Hindlimb muscle (tissue), 1 donor: ENCODE measurements around the gene SVIL. TPM values are rescaled to one million over a fixed set of nuclear protein-coding genes. Genes with fewer than 3 reads are reported as not detected.

Experiments used
- DNase-seq: peaks from one replicate; pipeline ENCODE4 v3.0.0-alpha.2; 2013
- polyA plus RNA-seq: library from polyadenylated mRNA; unstranded; fragments of 120-200 nt; gene quantifications from one replicate; pipeline ENCODE4 v1.2.1, GENCODE V29; 2013; ENCODE audit not compliant: insufficient read length

Gene SVIL, protein sequence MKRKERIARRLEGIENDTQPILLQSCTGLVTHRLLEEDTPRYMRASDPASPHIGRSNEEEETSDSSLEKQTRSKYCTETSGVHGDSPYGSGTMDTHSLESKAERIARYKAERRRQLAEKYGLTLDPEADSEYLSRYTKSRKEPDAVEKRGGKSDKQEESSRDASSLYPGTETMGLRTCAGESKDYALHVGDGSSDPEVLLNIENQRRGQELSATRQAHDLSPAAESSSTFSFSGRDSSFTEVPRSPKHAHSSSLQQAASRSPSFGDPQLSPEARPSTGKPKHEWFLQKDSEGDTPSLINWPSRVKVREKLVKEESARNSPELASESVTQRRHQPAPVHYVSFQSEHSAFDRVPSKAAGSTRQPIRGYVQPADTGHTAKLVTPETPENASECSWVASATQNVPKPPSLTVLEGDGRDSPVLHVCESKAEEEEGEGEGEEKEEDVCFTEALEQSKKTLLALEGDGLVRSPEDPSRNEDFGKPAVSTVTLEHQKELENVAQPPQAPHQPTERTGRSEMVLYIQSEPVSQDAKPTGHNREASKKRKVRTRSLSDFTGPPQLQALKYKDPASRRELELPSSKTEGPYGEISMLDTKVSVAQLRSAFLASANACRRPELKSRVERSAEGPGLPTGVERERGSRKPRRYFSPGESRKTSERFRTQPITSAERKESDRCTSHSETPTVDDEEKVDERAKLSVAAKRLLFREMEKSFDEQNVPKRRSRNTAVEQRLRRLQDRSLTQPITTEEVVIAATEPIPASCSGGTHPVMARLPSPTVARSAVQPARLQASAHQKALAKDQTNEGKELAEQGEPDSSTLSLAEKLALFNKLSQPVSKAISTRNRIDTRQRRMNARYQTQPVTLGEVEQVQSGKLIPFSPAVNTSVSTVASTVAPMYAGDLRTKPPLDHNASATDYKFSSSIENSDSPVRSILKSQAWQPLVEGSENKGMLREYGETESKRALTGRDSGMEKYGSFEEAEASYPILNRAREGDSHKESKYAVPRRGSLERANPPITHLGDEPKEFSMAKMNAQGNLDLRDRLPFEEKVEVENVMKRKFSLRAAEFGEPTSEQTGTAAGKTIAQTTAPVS (N-terminal part only)
- 265 TPM for polyA plus RNA-seq

DNA sequence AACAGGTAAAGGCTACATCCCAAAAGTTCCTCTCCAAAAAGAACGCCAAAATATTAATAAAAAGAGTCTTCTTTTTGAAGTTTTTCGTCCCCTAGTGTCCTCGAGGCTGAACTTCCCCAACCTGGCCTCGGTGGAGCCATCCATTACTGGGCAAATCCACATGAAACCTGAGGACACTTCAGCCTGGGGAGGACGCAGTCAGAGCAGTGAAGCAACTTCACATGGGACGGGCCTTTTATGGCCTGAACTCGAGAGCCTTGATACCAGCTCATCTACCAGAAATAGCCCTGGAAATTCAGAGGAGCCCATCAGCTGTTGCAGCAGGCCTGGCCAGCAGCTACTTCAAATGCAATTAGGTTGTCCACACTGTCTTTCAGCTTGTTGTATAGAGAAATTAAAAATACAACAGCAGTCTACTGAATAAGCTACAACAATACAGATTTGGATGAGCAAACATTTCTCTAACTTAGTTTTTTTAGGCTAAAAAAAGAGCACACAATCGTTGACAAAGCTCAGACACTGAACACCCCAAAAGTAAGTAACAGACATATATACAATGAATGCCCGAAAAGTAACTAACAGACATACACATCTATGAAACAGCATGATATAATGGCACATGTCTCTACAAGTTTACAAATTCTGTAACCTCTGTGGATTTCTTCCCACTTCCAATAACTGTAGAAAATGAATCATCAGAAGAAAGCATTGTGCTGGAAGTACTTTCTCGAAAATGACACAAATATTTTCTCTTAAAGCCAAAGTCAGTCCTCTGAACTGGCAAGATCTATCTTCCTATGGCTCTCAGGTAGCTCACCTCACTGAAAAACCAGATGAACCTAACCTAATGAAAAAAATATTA is at the start of gene SVIL:
Gene SVIL, minus strand, starts transcription at position 208 of the 862 bp plus-strand sequence. CDS start 79,913 bp downstream, outside the sequence.
- no peak for DNase-seq

GRCh38 chr10:29681676-29682448 is 47.1 kb upstream of the SVIL start:
- DNase-seq, result no peak

DNA sequence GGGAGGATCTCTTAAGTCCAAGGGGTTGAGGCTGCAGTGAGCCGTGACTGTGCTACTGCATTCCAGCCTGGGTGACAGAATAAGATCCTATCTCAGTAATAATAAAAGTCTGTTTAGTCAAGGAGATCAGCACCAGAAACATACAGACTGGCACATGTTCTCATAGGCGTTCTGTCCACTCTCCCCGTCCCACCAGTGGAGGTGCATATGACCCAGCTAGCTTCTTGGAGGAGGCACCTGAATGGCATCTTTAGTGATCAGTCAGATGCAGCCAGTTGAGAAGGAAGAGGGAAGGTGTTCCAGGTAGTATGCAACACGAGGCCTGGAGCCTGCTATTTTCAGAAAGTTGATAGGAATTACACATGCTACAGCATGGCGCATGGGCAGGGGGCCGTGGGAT is 45.3 kb upstream of the SVIL start:
- DNase-seq, result no peak

DNA sequence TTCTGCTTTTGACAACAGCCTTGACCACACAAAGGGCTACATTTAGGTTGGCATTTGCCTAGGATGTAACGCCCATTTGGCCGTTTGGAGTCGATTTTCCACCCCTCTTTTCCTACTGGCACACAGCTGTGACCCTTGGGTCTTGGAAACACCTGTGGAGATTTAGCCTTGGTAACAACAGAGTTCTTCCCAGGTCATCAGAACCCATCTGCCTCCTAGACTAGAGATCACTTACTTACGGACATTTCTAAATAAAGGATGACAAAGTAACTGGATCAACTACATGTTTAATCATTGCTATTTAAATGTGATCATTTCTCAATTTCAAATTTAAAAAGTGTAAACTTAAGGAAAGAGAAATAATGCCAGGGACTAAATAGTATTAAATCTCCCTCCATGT is 42.0 kb upstream of the SVIL start:
- DNase-seq, result no peak

DNA sequence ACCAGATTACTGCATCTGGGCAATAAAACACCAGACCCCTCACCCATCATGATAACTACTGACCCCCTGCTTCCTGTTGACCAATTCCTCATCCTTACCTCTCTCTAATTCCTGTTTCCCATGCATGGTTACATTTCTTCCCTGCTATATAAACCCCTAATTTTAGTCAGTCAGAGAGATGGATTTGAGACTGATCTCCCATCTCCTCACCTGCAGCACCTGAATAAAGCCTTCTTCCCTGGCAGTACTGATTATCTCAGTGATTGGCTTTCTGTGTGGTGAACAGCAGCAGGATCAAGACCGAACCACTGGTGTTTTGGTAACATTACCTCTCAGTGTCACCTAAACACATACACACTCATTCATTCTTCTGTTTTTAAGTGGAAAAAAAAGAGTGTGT is 41.2 kb upstream of the SVIL start:
- no peak for DNase-seq

DNA sequence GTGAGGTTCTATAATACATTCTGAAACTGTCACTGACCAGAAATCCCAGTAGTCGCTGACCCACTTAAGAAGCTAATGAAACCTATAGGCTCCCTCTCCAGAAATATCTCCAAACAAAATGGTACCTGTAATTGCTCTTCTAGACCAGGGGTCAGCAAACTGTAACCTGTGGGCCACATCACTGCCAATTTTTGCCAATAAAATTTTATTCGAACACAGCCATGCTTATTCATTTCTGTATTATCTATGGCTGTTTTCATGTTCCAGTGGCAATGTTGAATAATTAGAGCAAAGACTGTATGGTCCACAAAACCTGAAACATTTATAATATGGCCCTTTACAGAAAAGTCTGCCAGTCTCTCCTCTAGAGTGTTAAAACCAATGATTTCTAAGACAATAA is 37.2 kb upstream of the SVIL start:
- DNase-seq, result no peak

- no peak for DNase-seq
Observed at GRCh38 chr10:29671228-29671780, 36.5 kb upstream of the SVIL start.

DNA sequence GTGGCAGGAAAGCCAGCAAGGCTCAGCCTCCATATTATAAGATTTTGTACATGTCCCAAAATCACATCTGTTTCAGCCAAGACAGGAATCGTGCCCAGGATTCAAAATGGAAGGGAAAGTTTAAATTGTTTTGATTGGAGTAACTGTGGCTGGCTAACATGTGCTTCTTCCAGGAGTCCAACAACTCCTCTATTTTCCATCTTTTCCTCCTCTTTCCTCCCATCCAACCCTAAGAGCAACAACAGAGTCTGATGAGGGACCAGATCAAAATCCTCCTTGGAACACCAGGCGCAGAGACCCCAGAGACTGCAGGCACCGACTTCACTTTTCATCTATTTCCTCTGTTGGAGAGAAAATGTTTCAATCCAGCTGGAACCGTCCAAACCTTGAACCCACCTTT is 36.0 kb upstream of the SVIL start:
- DNase-seq, result no peak

GRCh38 chr10:29669149-29669548 is 34.4 kb upstream of the SVIL start:
- no peak for DNase-seq

DNA sequence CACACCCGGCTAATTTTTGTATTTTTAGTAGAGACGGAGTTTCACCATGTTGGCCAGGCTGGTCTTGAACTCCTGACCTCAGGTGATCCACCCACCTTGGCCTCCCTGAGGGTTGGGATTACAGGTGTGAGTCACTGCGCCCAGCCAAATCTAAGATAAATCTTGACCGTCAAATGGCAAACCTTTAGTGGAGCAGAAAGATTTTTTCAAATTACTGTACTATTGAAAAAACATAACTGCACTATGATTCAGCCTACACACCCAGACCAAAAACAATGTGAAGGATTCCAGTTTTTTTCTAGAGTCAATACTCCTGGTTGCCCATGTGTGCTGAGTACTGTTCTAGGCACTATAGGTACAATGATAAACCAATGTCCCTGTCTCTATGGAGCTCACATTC is 33.9 kb upstream of the SVIL start:
- no peak for DNase-seq

DNA sequence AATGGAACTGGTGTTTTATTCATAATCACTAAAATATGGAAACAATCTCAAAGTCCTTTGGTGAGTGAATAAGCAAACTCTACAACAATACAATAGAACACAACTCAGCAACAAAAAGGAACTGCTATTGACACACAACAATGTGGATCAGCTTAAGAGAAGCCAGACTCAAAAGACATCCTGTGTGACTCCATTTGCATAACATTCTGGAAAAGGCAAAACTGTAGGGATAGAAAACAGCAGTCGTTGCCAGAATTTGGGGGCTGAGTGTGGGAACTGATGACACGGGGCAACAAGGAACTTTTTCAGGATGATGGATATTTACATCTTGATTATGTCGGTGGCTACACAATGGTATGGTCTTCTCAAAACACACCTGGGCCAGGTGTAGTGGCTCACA is 32.4 kb upstream of the SVIL start:
- DNase-seq, result no peak

DNA sequence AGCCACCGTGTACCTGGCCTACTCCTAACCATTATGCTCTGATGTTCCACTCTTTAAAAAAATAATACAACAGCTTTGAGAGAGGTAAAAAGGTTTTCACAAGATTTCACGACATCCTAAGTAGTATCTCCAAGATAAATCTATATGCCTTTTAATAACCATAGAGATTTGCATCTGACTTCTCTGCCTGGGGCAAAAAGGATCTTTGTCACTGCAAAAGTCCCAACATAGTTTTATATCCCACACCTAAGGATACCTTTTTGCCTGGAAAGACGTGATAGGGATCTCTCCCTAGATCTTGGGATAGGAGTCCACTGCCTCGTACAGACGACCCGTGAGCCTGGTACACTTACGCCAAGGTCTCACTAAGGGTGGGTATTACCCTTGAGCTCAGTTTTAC is 31.4 kb upstream of the SVIL start:
- DNase-seq, result no peak

DNA sequence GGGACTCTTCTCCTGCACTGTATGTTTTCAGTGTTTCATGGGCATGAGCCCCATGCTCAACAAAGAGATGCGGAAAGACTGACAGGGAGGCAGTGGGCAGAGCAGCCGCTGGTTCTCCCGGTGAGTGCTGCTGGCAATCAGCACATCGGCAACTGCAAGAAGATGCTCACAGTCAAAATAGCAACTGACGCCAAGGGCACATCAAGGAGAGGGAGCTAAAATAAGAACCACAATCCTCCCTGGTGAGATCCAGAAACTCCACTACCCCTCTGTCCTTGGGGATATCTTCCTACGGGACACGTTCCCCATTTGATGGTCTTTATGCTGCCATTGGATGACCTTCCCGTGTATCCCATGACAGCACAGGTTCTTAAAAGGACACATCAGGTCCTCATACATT is 28.9 kb upstream of the SVIL start:
- no peak for DNase-seq

DNA sequence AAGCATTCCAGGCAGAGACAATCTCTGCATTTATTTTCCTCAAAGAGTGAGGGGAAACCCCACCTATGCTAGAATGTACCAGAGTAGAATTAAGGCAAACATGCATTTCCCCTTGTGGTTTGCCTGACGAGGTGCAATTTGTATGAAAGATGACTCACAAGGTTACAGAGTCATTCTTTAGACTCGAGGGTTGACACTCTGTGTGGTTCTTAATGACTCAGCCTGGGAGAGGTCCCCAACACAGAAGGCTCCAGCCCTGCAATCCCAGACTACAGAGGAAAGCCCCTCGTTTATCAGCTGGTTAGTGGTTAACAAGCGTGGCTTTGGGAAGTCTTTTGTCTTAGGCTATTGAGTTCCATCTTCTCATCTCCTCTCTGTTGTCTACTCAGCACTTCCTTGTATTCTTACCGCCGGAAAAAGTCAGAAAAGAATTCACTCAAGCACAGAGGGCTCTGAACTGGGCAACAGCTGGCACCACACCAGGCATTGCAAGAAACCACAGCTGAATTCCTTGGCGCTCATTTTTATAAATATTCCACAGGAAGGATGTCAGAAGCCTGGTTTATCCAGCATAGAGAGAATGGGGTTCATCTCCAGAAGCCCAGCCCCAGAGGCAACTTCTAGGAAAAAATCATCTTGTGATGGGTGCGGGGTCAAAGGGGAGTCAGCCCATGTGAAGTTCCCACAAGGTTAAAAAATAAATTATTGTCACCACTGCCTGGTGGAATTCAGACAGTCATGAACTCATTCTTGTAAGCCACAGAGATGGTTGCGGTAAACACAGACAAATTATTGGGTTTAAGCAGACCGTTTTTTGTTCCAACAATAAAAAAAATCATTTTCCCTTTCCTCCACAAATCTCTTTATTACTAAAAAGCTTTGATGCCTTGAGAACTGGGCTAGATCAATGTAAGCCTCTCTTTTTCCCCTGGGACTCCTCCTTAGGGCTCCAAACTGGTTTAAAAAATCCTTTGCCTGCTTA is 24.5 kb upstream of the SVIL start:
- no peak for DNase-seq

DNA sequence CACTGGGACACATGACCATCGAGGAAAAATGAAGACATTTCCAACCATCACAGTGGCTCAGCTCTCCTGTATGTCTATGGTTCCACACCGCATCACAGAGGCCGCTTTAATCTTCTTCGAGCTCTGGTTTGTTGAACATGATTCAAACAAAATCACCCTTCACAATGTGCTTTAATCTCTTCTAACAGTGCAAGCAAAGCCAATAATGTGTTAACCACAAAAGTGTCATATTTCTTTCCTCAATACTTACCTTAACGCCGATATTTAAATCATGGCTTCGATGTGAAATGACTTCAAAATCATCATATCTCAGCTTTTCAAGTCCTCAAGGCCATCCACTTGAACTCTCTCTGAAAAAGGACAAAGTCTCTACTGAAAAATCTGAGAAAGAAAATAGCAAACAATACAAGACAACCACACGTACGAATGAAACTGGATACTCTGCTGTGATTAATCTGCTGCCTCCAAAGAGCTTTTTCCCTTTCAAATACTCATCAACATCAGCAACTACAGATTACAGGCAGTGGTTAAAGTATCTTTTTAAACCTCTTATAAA is 23.0 kb upstream of the SVIL start:
- DNase-seq, result no peak

DNA sequence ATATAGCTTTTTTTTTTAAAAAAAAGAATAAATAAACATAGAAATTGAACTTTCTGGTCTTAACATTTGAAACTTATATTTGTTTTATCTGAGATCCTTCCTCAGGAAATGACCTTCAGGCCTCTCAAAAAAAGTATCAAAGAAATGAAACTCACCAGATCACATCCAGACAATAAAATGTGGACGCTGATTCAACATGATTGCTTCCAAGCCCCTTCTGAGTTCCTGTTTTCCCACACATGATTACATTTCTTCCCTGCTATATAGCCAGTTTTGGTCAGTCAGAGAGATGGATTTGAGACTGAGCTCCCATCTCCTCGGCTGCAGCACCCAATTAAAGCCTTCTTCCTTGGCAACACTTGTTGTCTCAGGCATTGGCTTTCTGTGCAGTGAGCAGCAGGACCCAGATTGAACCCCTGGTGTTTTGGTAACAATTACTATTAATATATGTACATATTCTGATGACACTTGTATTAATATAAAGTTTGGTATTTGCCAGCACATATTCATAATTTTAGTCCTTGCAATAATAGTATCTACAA is 21.8 kb upstream of the SVIL start:
- no peak for DNase-seq

DNA sequence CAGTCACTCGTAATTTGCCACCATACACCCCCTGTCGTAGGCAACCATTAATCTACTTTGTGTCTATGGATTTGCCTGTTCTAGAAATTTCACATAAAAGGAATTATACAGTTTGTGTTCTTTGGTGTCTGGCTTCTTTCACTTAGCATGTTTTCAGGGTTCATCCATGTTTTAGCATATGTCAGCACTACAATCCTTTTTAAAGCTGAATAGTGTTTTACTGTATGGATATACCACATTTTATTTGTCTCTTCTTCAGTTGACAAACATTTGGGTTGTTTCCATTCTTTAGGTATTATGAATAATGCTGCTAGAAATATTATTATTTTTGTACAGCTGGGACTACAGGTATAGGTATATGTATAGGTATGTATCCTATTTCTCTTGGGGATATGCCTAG is 17.4 kb upstream of the SVIL start:
- no peak for DNase-seq

- DNase-seq, result no peak
Observed at GRCh38 chr10:29651767-29652166, 17.0 kb upstream of the SVIL start.

DNA sequence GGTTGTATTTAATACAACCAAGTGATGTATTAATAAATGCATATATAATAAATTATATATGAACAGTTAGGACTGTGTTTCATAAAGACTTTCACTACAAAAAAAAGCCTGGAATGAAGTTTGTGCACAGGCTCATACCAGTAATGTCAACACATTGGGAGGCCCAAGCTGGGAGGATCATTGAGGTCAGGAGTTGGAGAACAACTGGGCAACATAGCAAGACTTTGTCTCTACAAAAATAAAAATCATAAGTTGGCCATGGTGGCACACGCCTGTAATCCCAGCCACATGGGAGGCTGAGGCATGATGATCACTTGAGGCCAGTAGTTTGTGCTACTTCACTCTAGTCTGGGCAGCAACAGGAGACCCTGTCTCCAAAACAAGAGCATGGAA is 15.8 kb upstream of the SVIL start:
- DNase-seq, result no peak
